Liver (tissue), 9 donors: Measurements from ENCODE around the gene PAX6. TPM values are rescaled to one million over a fixed set of nuclear protein-coding genes. Genes with fewer than 3 reads are reported as not detected.

Source experiments
- DNase-seq: peaks from one replicate; pipeline ENCODE4 v3.0.0-alpha.2; 2017; ENCODE audit warnings: low spot score
- H3K27ac ChIP-seq, 2 donors: one replicate each; pipeline ENCODE4 v1.7.0; 2013; ENCODE audit warnings: inconsistent platforms in 2 of 2, low read length in 2 of 2, control low read depth in 1 of 2, low read depth in 1 of 2, mild to moderate bottlenecking in 1 of 2
- H3K27me3 ChIP-seq, 4 donors: one replicate each; pipeline versions ENCODE4 v1.6.1 to v1.7.0; 2013; ENCODE audit warnings: low read length in 3 of 4, inconsistent platforms in 1 of 4, mild to moderate bottlenecking in 1 of 4, moderate library complexity in 1 of 4; ENCODE audit not compliant: control insufficient read depth in 4 of 4, insufficient read depth in 4 of 4
- H3K36me3 ChIP-seq, 4 donors: one replicate each; pipeline versions ENCODE4 v1.6.1 to v1.7.0; 2013; ENCODE audit warnings: low read length in 3 of 4, mild to moderate bottlenecking in 3 of 4, low read depth in 1 of 4, moderate library complexity in 1 of 4; ENCODE audit not compliant: control insufficient read depth in 4 of 4, insufficient read depth in 3 of 4
- H3K4me1 ChIP-seq, 4 donors: one replicate each; pipeline versions ENCODE4 v1.6.1 to v1.7.0; 2013; ENCODE audit warnings: low read length in 3 of 4, mild to moderate bottlenecking in 3 of 4, moderate library complexity in 1 of 4; ENCODE audit not compliant: control insufficient read depth in 4 of 4, insufficient read depth in 4 of 4
- H3K4me3 ChIP-seq, 3 donors: one replicate each; pipeline versions ENCODE4 v1.6.1 to v1.7.0; 2013; ENCODE audit warnings: low read length in 3 of 3, control low read depth in 1 of 3, low read depth in 1 of 3, mild to moderate bottlenecking in 1 of 3
- H3K9ac ChIP-seq, 2 donors: one replicate each; pipeline ENCODE4 v1.7.0; 2013; ENCODE audit warnings: low read length in 2 of 2, mild to moderate bottlenecking in 2 of 2, moderate library complexity in 2 of 2, control low read depth in 1 of 2, low read depth in 1 of 2
- H3K9me3 ChIP-seq, 4 donors: one replicate each; pipeline versions ENCODE4 v1.6.1 to v1.7.0; 2013; ENCODE audit warnings: low read length in 3 of 4; ENCODE audit not compliant: control insufficient read depth in 4 of 4
- CTCF ChIP-seq: fragments of 150-350 bp; IDR thresholded peaks from 2 replicates; pipeline ENCODE4 v1.5.1; 2017; ENCODE audit warnings: improper control_type of control experiment, low read depth, low read length; ENCODE audit not compliant: missing input control
- EGR1 ChIP-seq, 2 donors: IDR thresholded peaks; 2 replicates each; pipeline ENCODE4 v1.6.1; 2016 to 2018; ENCODE audit warnings: antibody characterized with exemption in 2 of 2, low read depth in 2 of 2
- FOXA1 ChIP-seq: IDR thresholded peaks from 2 replicates; pipeline ENCODE4 v1.6.1; 2016; ENCODE audit warnings: antibody characterized with exemption
- FOXA2 ChIP-seq: IDR thresholded peaks from 2 replicates; pipeline ENCODE4 v1.6.1; 2016; ENCODE audit warnings: antibody characterized with exemption
- GABPA ChIP-seq, 2 donors: IDR thresholded peaks in 1 of 2; conservative IDR thresholded peaks in 1 of 2; 2 replicates each; pipeline ENCODE4 v1.6.1; 2016; ENCODE audit warnings: antibody characterized with exemption in 2 of 2, mild to moderate bottlenecking in 1 of 2, moderate library complexity in 1 of 2
- HNF4A ChIP-seq, 2 donors: conservative IDR thresholded peaks; 2 replicates each; pipeline ENCODE4 v1.6.1; 2016; ENCODE audit warnings: antibody characterized with exemption in 2 of 2, mild to moderate bottlenecking in 2 of 2
- HNF4G ChIP-seq: IDR thresholded peaks from 2 replicates; pipeline ENCODE4 v1.6.1; 2016; ENCODE audit warnings: antibody characterized with exemption
- JUND ChIP-seq, 2 donors: IDR thresholded peaks; 2 replicates each; pipeline ENCODE4 v1.6.1; 2016; ENCODE audit warnings: antibody characterized with exemption in 2 of 2
- MAX ChIP-seq: IDR thresholded peaks from 2 replicates; pipeline ENCODE4 v1.6.1; 2016; ENCODE audit warnings: antibody characterized with exemption
- NR2F2 ChIP-seq: IDR thresholded peaks from 2 replicates; pipeline ENCODE4 v1.6.1; 2016; ENCODE audit warnings: antibody characterized with exemption
- REST ChIP-seq: IDR thresholded peaks from 2 replicates; pipeline ENCODE4 v1.6.1; 2016; ENCODE audit warnings: antibody characterized with exemption, mild to moderate bottlenecking
- RXRA ChIP-seq, 2 donors: IDR thresholded peaks; 2 replicates each; pipeline ENCODE4 v1.6.1; 2017 to 2018; ENCODE audit warnings: antibody characterized with exemption in 2 of 2, mild to moderate bottlenecking in 1 of 2
- SP1 ChIP-seq: IDR thresholded peaks from 2 replicates; pipeline ENCODE4 v1.6.1; 2018; ENCODE audit warnings: antibody characterized with exemption, mild to moderate bottlenecking
- YY1 ChIP-seq: IDR thresholded peaks from 2 replicates; pipeline ENCODE4 v1.6.1; 2016; ENCODE audit warnings: antibody characterized with exemption, mild to moderate bottlenecking
- WGBS: extraction: QIAGEN DNeasy Blood & Tissue Kit; methylation state at CpG from one replicate; pipeline ENCODE4 v1.1.7; 2013; 5-methylcytosine and 5-hydroxymethylcytosine counted together
- polyA plus RNA-seq, 2 donors: library from polyadenylated mRNA; stranded (reverse) in 1 of 2; unstranded in 1 of 2; fragments of 200-250 nt in 1 of 2; fragments of >200 nt in 1 of 2; fragmentation: Nextera tagmentation in 1 of 2; extraction: Ambion mirVana in 1 of 2; gene quantifications; one replicate each; pipeline versions ENCODE4 v1.2.1 to v1.2.3, GENCODE V29; 2013 to 2015
- total RNA-seq, 2 donors: library from RNA; depleted of rRNA; stranded (reverse); fragments of >200 nt; gene quantifications; one replicate each; pipeline ENCODE4 v1.2.3, GENCODE V29; 2014
- TF ChIP-seq, protein P1 (sequence below): IDR thresholded peaks from 2 replicates; pipeline ENCODE4 v1.6.1; 2016; ENCODE audit warnings: antibody characterized with exemption
- TF ChIP-seq, protein P2 (sequence below): IDR thresholded peaks from 2 replicates; pipeline ENCODE4 v1.6.1; 2016; ENCODE audit warnings: antibody characterized with exemption
- donor health status: healthy.
- donor health status: healthy.
- donor health status: healthy.
- donor health status: healthy.
- donor health status: healthy.

PAX6 gene
- total and polyA plus RNA-seq, 4 donors: not detected

- Histone ChIP-seq H3K27ac (no peak overlapping the region), H3K4me3 (no peak overlapping the region), H3K4me1 (peaks cover 3 to 11% (median 7%) of the 10 kb centered on the region in 4 donors), H3K36me3 (no peaks in the 10 kb centered on the region), H3K9me3 (peaks cover 0 to 5% (median 0%) of the 10 kb centered on the region in 4 donors), H3K9ac (no peak overlapping the region), H3K27me3 (peaks cover 0 to 25% (median 16%) of the 10 kb centered on the region in 4 donors)
- TF ChIP-seq HNF4A (conservative IDR thresholded peaks at IDR 0.05) (no peak), JUND (IDR thresholded peaks at IDR 0.05) (no peak), NR2F2 (no peak), MAX (no peak), SP1 (no peak), FOXA2 (no peak), HNF4G (no peak), CTCF (no peak), FOXA1 (no peak), GABPA (IDR thresholded peaks at IDR 0.05 in 1 of 2, conservative IDR thresholded peaks at IDR 0.05 in 1 of 2) (no peak), EGR1 (IDR thresholded peaks at IDR 0.05; ENCODE audit: low read depth in 2 of 2) (no peak)
- TF ChIP-seq, protein P1, sequence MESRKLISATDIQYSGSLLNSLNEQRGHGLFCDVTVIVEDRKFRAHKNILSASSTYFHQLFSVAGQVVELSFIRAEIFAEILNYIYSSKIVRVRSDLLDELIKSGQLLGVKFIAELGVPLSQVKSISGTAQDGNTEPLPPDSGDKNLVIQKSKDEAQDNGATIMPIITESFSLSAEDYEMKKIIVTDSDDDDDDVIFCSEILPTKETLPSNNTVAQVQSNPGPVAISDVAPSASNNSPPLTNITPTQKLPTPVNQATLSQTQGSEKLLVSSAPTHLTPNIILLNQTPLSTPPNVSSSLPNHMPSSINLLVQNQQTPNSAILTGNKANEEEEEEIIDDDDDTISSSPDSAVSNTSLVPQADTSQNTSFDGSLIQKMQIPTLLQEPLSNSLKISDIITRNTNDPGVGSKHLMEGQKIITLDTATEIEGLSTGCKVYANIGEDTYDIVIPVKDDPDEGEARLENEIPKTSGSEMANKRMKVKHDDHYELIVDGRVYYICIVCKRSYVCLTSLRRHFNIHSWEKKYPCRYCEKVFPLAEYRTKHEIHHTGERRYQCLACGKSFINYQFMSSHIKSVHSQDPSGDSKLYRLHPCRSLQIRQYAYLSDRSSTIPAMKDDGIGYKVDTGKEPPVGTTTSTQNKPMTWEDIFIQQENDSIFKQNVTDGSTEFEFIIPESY: no peak
- 67% methylated on average over 4 of the region's 4 CpGs for WGBS
- DNase-seq: no peak
Measured at GRCh38 chr11:31830406-31830805, 19.3 kb upstream of the PAX6 start.

- DNase-seq: no peak
- H3K4me3 ChIP-seq: no peak overlapping the region
- no peaks in the 10 kb centered on the region for H3K9me3 ChIP-seq
- H3K4me1 ChIP-seq: peaks cover 3 to 13% (median 8%) of the 10 kb centered on the region in 4 donors
- H3K9ac ChIP-seq: no peak overlapping the region
- WGBS: 25% methylated on average over 7 of the region's 7 CpGs
- H3K27me3 ChIP-seq: peaks cover 0 to 33% (median 15%) of the 10 kb centered on the region in 4 donors
- no peak for TF ChIP-seq SP1
- TF ChIP-seq, protein P2, sequence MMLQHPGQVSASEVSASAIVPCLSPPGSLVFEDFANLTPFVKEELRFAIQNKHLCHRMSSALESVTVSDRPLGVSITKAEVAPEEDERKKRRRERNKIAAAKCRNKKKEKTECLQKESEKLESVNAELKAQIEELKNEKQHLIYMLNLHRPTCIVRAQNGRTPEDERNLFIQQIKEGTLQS: no peak
- TF ChIP-seq FOXA2: no peak
- no peak for TF ChIP-seq MAX
- TF ChIP-seq JUND (IDR thresholded peaks at IDR 0.05): no peak
- TF ChIP-seq CTCF: no peak
- TF ChIP-seq HNF4G: no peak
- no peak for TF ChIP-seq FOXA1
- TF ChIP-seq, protein P1: no peak
- TF ChIP-seq GABPA (IDR thresholded peaks at IDR 0.05 in 1 of 2, conservative IDR thresholded peaks at IDR 0.05 in 1 of 2): no peak
- no peak for TF ChIP-seq RXRA (IDR thresholded peaks at IDR 0.05)
- no peak for TF ChIP-seq YY1
- no peak for TF ChIP-seq REST
- TF ChIP-seq NR2F2: no peak
- H3K36me3 ChIP-seq: no peaks in the 10 kb centered on the region
- no peak overlapping the region for H3K27ac ChIP-seq
Measured at GRCh38 chr11:31828217-31828616, 17.1 kb upstream of the PAX6 start.
